HCT116 (cell line): ENCODE results near the gene MRPS23. TPM values are rescaled to one million over a fixed set of nuclear protein-coding genes. Genes with fewer than 3 reads are reported as not detected.

Experiments used
- ATAC-seq: fragments of 200-7000 bp; cut with Tn5 transposase; 2 replicates; pipeline ENCODE4 v1.9.1; 2020; ENCODE audit warnings: mild to moderate bottlenecking, moderate library complexity
- BruUV-seq: library from RNA; stranded (reverse); fragments of 400-500 nt; replicated peaks from 2 replicates; lab custom pipeline; 2021; lab: Mats Ljungman, UMichigan
- CTCF ChIA-PET: fragments of 300-600 bp; sonication (Branson Sonifier 250); formaldehyde crosslinking; loops from one replicate; lab custom pipeline; 2021; ENCODE audit warnings: antibody characterized with exemption; lab: Charles Lee
- POLR2A ChIA-PET: fragments of 300-600, 350-600 bp; sonication (Branson Sonifier 250); formaldehyde crosslinking; loops from one replicate; lab custom pipeline; 2021; ENCODE audit warnings: antibody characterized with exemption; lab: Charles Lee
- RAD21 ChIA-PET, 2 experiments: fragments of 300-600 bp; sonication (Branson Sonifier 250); formaldehyde crosslinking; loops; one replicate each; lab custom pipeline; 2023; ENCODE audit warnings: low total read pairs in 2 of 2; ENCODE audit not compliant: uncharacterized antibody in 2 of 2, unreplicated experiment in 2 of 2, low non-redundant PET in 1 of 2; lab: Charles Lee
- DNase-seq: peaks from one replicate; pipeline ENCODE4 v3.0.0-alpha.2; 2010; ENCODE audit warnings: low read depth, low spot score
- H2AFZ ChIP-seq: fragments of 200-600 bp; shearing (Covaris generic), sonication (generic); 2 replicates; pipeline ENCODE4 v1.6.1; 2017; ENCODE audit warnings: low read depth, mixed run types, mixed read lengths, antibody characterized with exemption, low read length; ENCODE audit not compliant: poor library complexity, severe bottlenecking
- H3K27ac ChIP-seq: 2 replicates; pipeline ENCODE4 v1.5.1; 2012; ENCODE audit warnings: low read depth, low read length
- H3K27me3 ChIP-seq: fragments of 200-600 bp; sonication (generic); 2 replicates; pipeline ENCODE4 v1.6.1; 2016; ENCODE audit warnings: mixed run types, low read length, mixed read lengths; ENCODE audit not compliant: insufficient read depth
- H3K36me3 ChIP-seq, 2 experiments: fragments of 200-500 bp in 1 of 2; fragments of 200-600 bp in 1 of 2; sonication (Bioruptor generic) in 1 of 2; sonication (generic) in 1 of 2; 2 replicates each; pipeline versions ENCODE4 v1.5.1 to v1.6.1; 2014 to 2016; ENCODE audit warnings: low read length in 2 of 2, inconsistent platforms in 1 of 2, mixed read lengths in 1 of 2, mixed run types in 1 of 2; ENCODE audit not compliant: insufficient read depth in 2 of 2, control insufficient read depth in 1 of 2
- H3K4me1 ChIP-seq, 2 experiments: fragments of 200-600 bp in 1 of 2; sonication (generic) in 1 of 2; 2 replicates each; pipeline versions ENCODE4 v1.5.1 to v1.6.1; 2012 to 2017; ENCODE audit warnings: low read length in 2 of 2, inconsistent platforms in 1 of 2, mild to moderate bottlenecking in 1 of 2, mixed read lengths in 1 of 2, mixed run types in 1 of 2, moderate library complexity in 1 of 2; ENCODE audit not compliant: insufficient read depth in 2 of 2, control insufficient read depth in 1 of 2
- H3K4me2 ChIP-seq: fragments of 200-600 bp; sonication (generic); 2 replicates; pipeline ENCODE4 v1.6.1; 2017; ENCODE audit warnings: mixed run types, low read length, mixed read lengths
- H3K4me3 ChIP-seq, 2 experiments: fragments of 200-600 bp in 1 of 2; sonication (generic) in 1 of 2; replicated peaks in 1 of 2; 2 replicates each; pipeline ENCODE4 v1.5.1; 2011 to 2016; ENCODE audit warnings: low read length in 2 of 2, control low read depth in 1 of 2, low read depth in 1 of 2, mild to moderate bottlenecking in 1 of 2, mixed read lengths in 1 of 2, mixed run types in 1 of 2
- H3K79me2 ChIP-seq: fragments of 200-600 bp; sonication (generic); 2 replicates; pipeline ENCODE4 v1.6.1; 2017; ENCODE audit warnings: mild to moderate bottlenecking, mixed run types, low read length, moderate library complexity, mixed read lengths; ENCODE audit not compliant: insufficient read depth
- H3K9ac ChIP-seq: fragments of 200-600 bp; sonication (generic); 2 replicates; pipeline ENCODE4 v1.6.1; 2016; ENCODE audit warnings: low read length, mixed read lengths
- H3K9me2 ChIP-seq: fragments of 200-600 bp; sonication (generic), shearing (Covaris generic); 2 replicates; pipeline ENCODE4 v1.6.1; 2017; ENCODE audit warnings: mixed run types, mild to moderate bottlenecking, moderate library complexity; ENCODE audit not compliant: insufficient read depth
- H3K9me3 ChIP-seq, 2 experiments: fragments of 200-500 bp in 1 of 2; fragments of 200-600 bp in 1 of 2; sonication (Bioruptor generic) in 1 of 2; sonication (generic) in 1 of 2; 2 replicates each; pipeline ENCODE4 v1.6.1; 2014 to 2017; ENCODE audit warnings: low read length in 2 of 2, mixed read lengths in 2 of 2, inconsistent platforms in 1 of 2, low read depth in 1 of 2, mild to moderate bottlenecking in 1 of 2, mixed run types in 1 of 2, moderate library complexity in 1 of 2; ENCODE audit not compliant: control insufficient read depth in 1 of 2, insufficient read depth in 1 of 2
- H4K20me1 ChIP-seq: fragments of 200-600 bp; sonication (generic), shearing (Covaris generic); 2 replicates; pipeline ENCODE4 v1.6.1; 2017; ENCODE audit warnings: mixed run types, mild to moderate bottlenecking, moderate library complexity; ENCODE audit not compliant: insufficient read depth
- CBX3 ChIP-seq: IDR thresholded peaks from 2 replicates; pipeline ENCODE4 v1.6.1; 2012; ENCODE audit warnings: low read depth
- CEBPB ChIP-seq: IDR thresholded peaks from 2 replicates; pipeline ENCODE4 v1.6.1; 2012; ENCODE audit warnings: low read depth
- EGR1 ChIP-seq: IDR thresholded peaks from 2 replicates; pipeline ENCODE4 v1.6.1; 2012; ENCODE audit warnings: low read depth
- ELF1 ChIP-seq: IDR thresholded peaks from 2 replicates; pipeline ENCODE4 v1.6.1; 2012; ENCODE audit warnings: low read depth, borderline replicate concordance
- EZH2phosphoT487 ChIP-seq: fragments of 200-600 bp; IDR thresholded peaks from 2 replicates; pipeline ENCODE4 v1.6.1; 2018; ENCODE audit warnings: antibody characterized with exemption, borderline replicate concordance
- JUND ChIP-seq: IDR thresholded peaks from 2 replicates; pipeline ENCODE4 v1.6.1; 2012
- MAX ChIP-seq: IDR thresholded peaks from 2 replicates; pipeline ENCODE4 v1.6.1; 2012
- POLR2AphosphoS5 ChIP-seq: IDR thresholded peaks from 2 replicates; pipeline ENCODE4 v1.6.1; 2011; ENCODE audit warnings: mild to moderate bottlenecking, low read depth, low read length, moderate library complexity
- RAD21 ChIP-seq: IDR thresholded peaks from 2 replicates; pipeline ENCODE4 v1.6.1; 2012; ENCODE audit warnings: low read depth, mild to moderate bottlenecking
- SRF ChIP-seq: IDR thresholded peaks from 2 replicates; pipeline ENCODE4 v1.6.1; 2012; ENCODE audit warnings: low read depth
- TCF7L2 ChIP-seq: IDR thresholded peaks from 2 replicates; pipeline ENCODE4 v1.7.0; 2011; ENCODE audit warnings: borderline replicate concordance, inconsistent platforms; ENCODE audit not compliant: insufficient read depth, insufficient read length; ENCODE audit errors: extremely low read depth
- ZFX ChIP-seq: fragments of 450-650 bp; IDR thresholded peaks from 2 replicates; pipeline ENCODE4 v1.6.1; 2017
- ZNF274 ChIP-seq: fragments of 200-500 bp; sonication (Bioruptor generic); IDR thresholded peaks from 2 replicates; pipeline ENCODE4 v1.6.1; 2014; ENCODE audit warnings: mild to moderate bottlenecking, low read depth, low read length, inconsistent platforms
- intact Hi-C: fragments of 100-400 bp; cut with micrococcal nuclease; formaldehyde crosslinking; loops from 2 replicates; pipeline ENCODE4 v1.10.0; 2022
- total RNA-seq: library from RNA; stranded (reverse); gene quantifications from one replicate; pipeline ENCODE4 v1.2.1, GENCODE V29; 2021; ENCODE audit not compliant: unreplicated experiment
- TF ChIP-seq, protein P1 (sequence below): IDR thresholded peaks from 2 replicates; pipeline ENCODE4 v1.6.1; 2011; ENCODE audit warnings: mild to moderate bottlenecking, low read length, moderate library complexity; ENCODE audit not compliant: insufficient replicate concordance; ENCODE audit errors: extremely low read depth
- TF ChIP-seq, protein P2 (sequence below), 3 experiments: fragments of 200-600 bp in 1 of 3; sonication (generic) in 1 of 3; IDR thresholded peaks in 2 of 3; conservative IDR thresholded peaks in 1 of 3; 2 replicates each; pipeline ENCODE4 v1.5.1; 2012 to 2017; ENCODE audit warnings: low read depth in 2 of 3, low read length in 2 of 3, antibody characterized with exemption in 1 of 3, borderline replicate concordance in 1 of 3, control low read depth in 1 of 3, mild to moderate bottlenecking in 1 of 3, mixed read lengths in 1 of 3, mixed run types in 1 of 3, moderate library complexity in 1 of 3; ENCODE audit not compliant: insufficient read depth in 1 of 3

The MRPS23 gene
- total RNA-seq, 1 experiment from 2014 or later, result 109 TPM

DNA sequence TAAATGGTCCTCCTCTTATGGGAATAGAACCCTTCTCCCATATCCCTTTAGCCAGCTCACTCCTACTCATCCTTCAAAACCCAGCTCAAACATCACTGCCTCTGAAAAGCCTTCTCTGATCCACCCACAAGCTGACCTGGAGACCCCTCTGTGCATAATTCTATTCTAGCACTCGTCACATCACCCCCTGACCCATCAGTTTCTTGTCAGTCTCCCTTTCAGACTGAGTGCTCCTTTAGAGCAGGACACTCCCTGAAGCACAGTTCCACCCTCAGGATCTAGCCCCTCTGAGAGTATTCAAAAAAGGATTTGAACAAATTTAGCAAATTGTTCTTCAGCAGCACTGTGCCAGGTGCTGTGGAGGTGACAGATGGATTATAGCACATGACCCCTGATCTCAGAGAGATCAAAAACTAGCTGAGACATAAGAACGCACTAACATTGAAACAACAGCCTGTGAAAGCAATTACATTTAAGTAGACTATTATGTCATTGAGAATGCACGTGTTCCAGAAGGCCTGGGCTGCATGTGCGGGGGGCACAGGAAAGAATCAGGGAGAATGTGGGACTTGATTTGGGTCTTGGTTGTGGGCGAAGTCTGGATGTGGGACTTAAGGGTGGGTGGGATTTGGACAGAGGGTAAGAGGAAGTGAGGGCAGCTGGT lies 43.5 kb downstream of the MRPS23 start:
- DNase-seq (no peak), ATAC-seq (no peak)
- no TSS peak for BruUV-seq
- intact Hi-C loops, result no loop called here
- no peak overlapping the region for H3K27ac ChIP-seq
- H4K20me1 ChIP-seq, result no peaks in the 10 kb centered on the region
- H3K36me3 ChIP-seq, result no peaks in the 10 kb centered on the region
- ChIA-PET POLR2A (no interaction called here), CTCF (no interaction called here), RAD21 (no interaction called here)
- H3K4me2 ChIP-seq, result no peak overlapping the region
- no peak overlapping the region for H2AFZ ChIP-seq
- TF ChIP-seq TCF7L2, result no peak
- no peak for TF ChIP-seq ELF1
- TF ChIP-seq ZNF274, result no peak
- no peak for TF ChIP-seq POLR2AphosphoS5
- TF ChIP-seq, protein P1, sequence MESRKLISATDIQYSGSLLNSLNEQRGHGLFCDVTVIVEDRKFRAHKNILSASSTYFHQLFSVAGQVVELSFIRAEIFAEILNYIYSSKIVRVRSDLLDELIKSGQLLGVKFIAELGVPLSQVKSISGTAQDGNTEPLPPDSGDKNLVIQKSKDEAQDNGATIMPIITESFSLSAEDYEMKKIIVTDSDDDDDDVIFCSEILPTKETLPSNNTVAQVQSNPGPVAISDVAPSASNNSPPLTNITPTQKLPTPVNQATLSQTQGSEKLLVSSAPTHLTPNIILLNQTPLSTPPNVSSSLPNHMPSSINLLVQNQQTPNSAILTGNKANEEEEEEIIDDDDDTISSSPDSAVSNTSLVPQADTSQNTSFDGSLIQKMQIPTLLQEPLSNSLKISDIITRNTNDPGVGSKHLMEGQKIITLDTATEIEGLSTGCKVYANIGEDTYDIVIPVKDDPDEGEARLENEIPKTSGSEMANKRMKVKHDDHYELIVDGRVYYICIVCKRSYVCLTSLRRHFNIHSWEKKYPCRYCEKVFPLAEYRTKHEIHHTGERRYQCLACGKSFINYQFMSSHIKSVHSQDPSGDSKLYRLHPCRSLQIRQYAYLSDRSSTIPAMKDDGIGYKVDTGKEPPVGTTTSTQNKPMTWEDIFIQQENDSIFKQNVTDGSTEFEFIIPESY, result no peak
- TF ChIP-seq JUND, result no peak
- TF ChIP-seq ZFX, result no peak
- no peak for TF ChIP-seq RAD21
- TF ChIP-seq SRF, result no peak
- no peak for TF ChIP-seq EGR1
- TF ChIP-seq CEBPB, result no peak
- no peak for TF ChIP-seq CBX3
- TF ChIP-seq EZH2phosphoT487, result no peak
- TF ChIP-seq, protein P2, sequence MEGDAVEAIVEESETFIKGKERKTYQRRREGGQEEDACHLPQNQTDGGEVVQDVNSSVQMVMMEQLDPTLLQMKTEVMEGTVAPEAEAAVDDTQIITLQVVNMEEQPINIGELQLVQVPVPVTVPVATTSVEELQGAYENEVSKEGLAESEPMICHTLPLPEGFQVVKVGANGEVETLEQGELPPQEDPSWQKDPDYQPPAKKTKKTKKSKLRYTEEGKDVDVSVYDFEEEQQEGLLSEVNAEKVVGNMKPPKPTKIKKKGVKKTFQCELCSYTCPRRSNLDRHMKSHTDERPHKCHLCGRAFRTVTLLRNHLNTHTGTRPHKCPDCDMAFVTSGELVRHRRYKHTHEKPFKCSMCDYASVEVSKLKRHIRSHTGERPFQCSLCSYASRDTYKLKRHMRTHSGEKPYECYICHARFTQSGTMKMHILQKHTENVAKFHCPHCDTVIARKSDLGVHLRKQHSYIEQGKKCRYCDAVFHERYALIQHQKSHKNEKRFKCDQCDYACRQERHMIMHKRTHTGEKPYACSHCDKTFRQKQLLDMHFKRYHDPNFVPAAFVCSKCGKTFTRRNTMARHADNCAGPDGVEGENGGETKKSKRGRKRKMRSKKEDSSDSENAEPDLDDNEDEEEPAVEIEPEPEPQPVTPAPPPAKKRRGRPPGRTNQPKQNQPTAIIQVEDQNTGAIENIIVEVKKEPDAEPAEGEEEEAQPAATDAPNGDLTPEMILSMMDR (IDR thresholded peaks at IDR 0.05 in 2 of 3, conservative IDR thresholded peaks at IDR 0.05 in 1 of 3; ENCODE audit: borderline replicate concordance in 1 of 3, insufficient read depth in 1 of 3, low read depth in 2 of 3, low read length in 2 of 3), result no peak
- TF ChIP-seq MAX, result no peak
- H3K4me1 ChIP-seq, result no peaks in the 10 kb centered on the region
- no peaks in the 10 kb centered on the region for H3K9me3 ChIP-seq
- H3K79me2 ChIP-seq, result no peaks in the 10 kb centered on the region
- peaks cover 14% of the 10 kb centered on the region; the same call in 1 of the 2 replicates for H3K27me3 ChIP-seq
- H3K4me3 ChIP-seq, result no peak overlapping the region
- H3K9me2 ChIP-seq, result no peaks in the 10 kb centered on the region
- H3K9ac ChIP-seq, result no peak overlapping the region
